K562 (cell line): ENCODE data around the gene GABRR1. TPM values are rescaled to one million over a fixed set of nuclear protein-coding genes. Genes with fewer than 3 reads are reported as not detected.

Experiments used
- ATAC-seq: fragments of 200-7000 bp; cut with Tn5 transposase; 3 replicates; pipeline ENCODE4 v1.9.1; 2020; ENCODE audit warnings: moderate library complexity
- BruUV-seq: library from RNA; stranded (reverse); fragments of 400-500 nt; replicated peaks from 2 replicates; lab custom pipeline; 2021; lab: Mats Ljungman, UMichigan
- CTCF ChIA-PET: fragments of 300-600 bp; formaldehyde crosslinking; extraction: SDS; loops from one replicate; lab custom pipeline; 2021; ENCODE audit warnings: low intra/inter-chr PET ratio; lab: Yijun Ruan, JAX
- POLR2A ChIA-PET: fragments of 300-600, 350-650 bp; sonication (Branson Sonifier 250); formaldehyde crosslinking; extraction: SDS; loops from one replicate; lab custom pipeline; 2021; ENCODE audit warnings: antibody characterized with exemption, inconsistent platforms; lab: Yijun Ruan, JAX
- DNase-seq, 4 experiments: peaks; one replicate each; pipeline versions ENCODE4 v3.0.0 to v3.0.0-alpha.2; 2011 to 2018; ENCODE audit warnings: low spot score in 3 of 4, mixed read lengths in 3 of 4; ENCODE audit errors: extremely low read depth in 1 of 4
- FAIRE-seq: peaks from 2 replicates; lab custom pipeline; 2011; peaks lifted over from hg19 to GRCh38; lab: Jason Lieb, UNC
- H2AFZ ChIP-seq: 2 replicates; pipeline ENCODE4 v1.6.0; 2011; ENCODE audit warnings: low read depth, low read length, control low read depth, inconsistent platforms
- H3K27ac ChIP-seq: fragments of 200-600 bp; 3 replicates; pipeline ENCODE4 v1.8.0; 2011; ENCODE audit warnings: low read depth, mild to moderate bottlenecking, control low read depth, inconsistent platforms, low read length, moderate library complexity, mixed read lengths; ENCODE audit errors: extremely low read depth
- H3K27me3 ChIP-seq, 2 experiments: fragments of 300-600 bp in 1 of 2; 2 replicates in 1 of 2; 3 replicates in 1 of 2; pipeline versions ENCODE4 v1.6.0 to v1.8.0; 2011; ENCODE audit warnings: inconsistent platforms in 2 of 2, low read length in 2 of 2, mild to moderate bottlenecking in 1 of 2, mixed read lengths in 1 of 2, moderate library complexity in 1 of 2; ENCODE audit not compliant: control insufficient read depth in 2 of 2, insufficient read depth in 2 of 2
- H3K36me3 ChIP-seq: fragments of 300-600 bp; 3 replicates; pipeline ENCODE4 v1.8.0; 2011; ENCODE audit warnings: mild to moderate bottlenecking, low read length, inconsistent platforms; ENCODE audit not compliant: control insufficient read depth, insufficient read depth
- H3K4me1 ChIP-seq, 2 experiments: fragments of 200-600 bp in 1 of 2; replicated peaks in 1 of 2; 2 replicates in 1 of 2; 3 replicates in 1 of 2; pipeline versions ENCODE4 v1.5.1 to v1.8.0; 2011; ENCODE audit warnings: inconsistent platforms in 2 of 2, low read length in 2 of 2, mild to moderate bottlenecking in 1 of 2, mixed read lengths in 1 of 2, moderate library complexity in 1 of 2; ENCODE audit not compliant: control insufficient read depth in 2 of 2, insufficient read depth in 2 of 2
- H3K4me2 ChIP-seq: 2 replicates; pipeline ENCODE4 v1.6.1; 2011; ENCODE audit warnings: low read length, control low read depth, inconsistent platforms, mixed read lengths; ENCODE audit not compliant: insufficient read depth
- H3K4me3 ChIP-seq: fragments of 200-600 bp; sonication (generic), shearing (Covaris generic); 2 replicates; pipeline ENCODE4 v1.5.1; 2016; ENCODE audit warnings: control low read depth, inconsistent platforms
- H3K79me2 ChIP-seq: fragments of 200-600 bp; 3 replicates; pipeline ENCODE4 v1.8.0; 2011; ENCODE audit warnings: low read length, inconsistent platforms; ENCODE audit not compliant: control insufficient read depth, insufficient read depth
- H3K9ac ChIP-seq, 2 experiments: 2 replicates each; pipeline versions ENCODE4 v1.6.0 to v1.6.1; 2011; ENCODE audit warnings: low read depth in 2 of 2, low read length in 2 of 2, control low read depth in 1 of 2, inconsistent platforms in 1 of 2, mild to moderate bottlenecking in 1 of 2, mixed read lengths in 1 of 2; ENCODE audit not compliant: insufficient read depth in 1 of 2
- H3K9me1 ChIP-seq: one replicate; pipeline ENCODE4 v1.6.0; 2011; ENCODE audit warnings: inconsistent platforms, mild to moderate bottlenecking, low read length, moderate library complexity; ENCODE audit not compliant: control insufficient read depth, insufficient read depth
- H3K9me3 ChIP-seq: replicated peaks from 2 replicates; pipeline ENCODE4 v1.5.1; 2011; ENCODE audit warnings: low read depth, low read length, inconsistent platforms; ENCODE audit not compliant: control insufficient read depth, insufficient read depth
- H4K20me1 ChIP-seq: replicated peaks from 2 replicates; pipeline ENCODE4 v1.6.1; 2011; ENCODE audit warnings: low read length, inconsistent platforms, mixed read lengths; ENCODE audit not compliant: control insufficient read depth, insufficient read depth
- CREB3L1 ChIP-seq: fragments of 450-650 bp; IDR thresholded peaks from 2 replicates; pipeline ENCODE4 v1.6.1; 2014; ENCODE audit warnings: low read depth, mild to moderate bottlenecking, moderate library complexity, borderline replicate concordance
- NFIX ChIP-seq: fragments of 250-450 bp; sonication (Bioruptor Pico); IDR thresholded peaks from 2 replicates; pipeline ENCODE4 v1.4.0; 2020; ENCODE audit warnings: low read depth, mild to moderate bottlenecking, moderate library complexity
- RHOXF2B ChIP-seq: fragments of 250-450 bp; sonication (Bioruptor Pico); conservative IDR thresholded peaks from 2 replicates; pipeline ENCODE4 v1.5.1; 2021
- SIRT6 ChIP-seq: IDR thresholded peaks from one replicate; pipeline ENCODE4 v1.6.1; 2012; ENCODE audit warnings: low read depth, mild to moderate bottlenecking, control low read depth, inconsistent platforms, low read length, moderate library complexity
- THRB ChIP-seq: fragments of 450-650 bp; formaldehyde crosslinking; conservative IDR thresholded peaks from 2 replicates; pipeline ENCODE4 v1.4.0; 2022; ENCODE audit warnings: mild to moderate bottlenecking, missing genetic modification characterization
- ZNF121 ChIP-seq: sonication (generic); formaldehyde crosslinking; conservative IDR thresholded peaks from 2 replicates; pipeline ENCODE4 v1.8.0; 2022; ENCODE audit warnings: missing genetic modification reagents
- ZNF24 ChIP-seq: fragments of 450-650 bp; IDR thresholded peaks from 2 replicates; pipeline ENCODE4 v1.6.1; 2016
- in situ Hi-C: fragments of 300-500 bp; cut with MboI; formaldehyde crosslinking; loops from 4 replicates; pipeline ENCODE4 v1.15.0; 2018; ENCODE audit warnings: inconsistent platforms, mixed read lengths
- intact Hi-C: fragments of 100-400 bp; cut with micrococcal nuclease; formaldehyde crosslinking; loops from 2 replicates; pipeline ENCODE4 v1.14.2; 2022
- polyA plus RNA-seq, 8 experiments: library from polyadenylated mRNA; depleted of rRNA in 4 of 8; stranded (reverse) in 5 of 8; unstranded in 3 of 8; fragments of >200 nt; fragmentation: Nextera tagmentation in 2 of 8; fragmentation: Illumina TruSeq in 1 of 8; extraction: Ambion mirVana in 2 of 8; extraction: Trizol in 1 of 8; gene quantifications; 2 replicates each; pipeline versions ENCODE4 v1.2.1 to v1.2.3, GENCODE V29; 2011 to 2014; ENCODE audit warnings: inconsistent platforms in 1 of 8, missing spikeins in 1 of 8
- total RNA-seq, 7 experiments: library from RNA; depleted of rRNA in 6 of 7; stranded (reverse); fragments of >200 nt in 6 of 7; fragmentation: Illumina TruSeq in 2 of 7; extraction: Trizol in 2 of 7; gene quantifications; 2 replicates each; pipeline versions ENCODE4 v1.2.1 to v1.2.3, GENCODE V29; 2011 to 2021; ENCODE audit warnings: low replicate concordance in 1 of 7
- TF ChIP-seq, protein P1 (sequence below): fragments of 250-450 bp; sonication (Bioruptor Pico); IDR thresholded peaks from 2 replicates; pipeline ENCODE4 v1.4.0; 2020; ENCODE audit warnings: mild to moderate bottlenecking, moderate library complexity
- TF ChIP-seq, protein P2 (sequence below): fragments of 250-450 bp; sonication (Bioruptor Pico); IDR thresholded peaks from 2 replicates; pipeline ENCODE4 v1.5.0; 2022; ENCODE audit warnings: mild to moderate bottlenecking

Gene GABRR1
- total and polyA plus RNA-seq, 9 of the 15 experiments (the other 6 are each of a cell fraction or from before 2014, with no cell fraction given), result not detected

DNA sequence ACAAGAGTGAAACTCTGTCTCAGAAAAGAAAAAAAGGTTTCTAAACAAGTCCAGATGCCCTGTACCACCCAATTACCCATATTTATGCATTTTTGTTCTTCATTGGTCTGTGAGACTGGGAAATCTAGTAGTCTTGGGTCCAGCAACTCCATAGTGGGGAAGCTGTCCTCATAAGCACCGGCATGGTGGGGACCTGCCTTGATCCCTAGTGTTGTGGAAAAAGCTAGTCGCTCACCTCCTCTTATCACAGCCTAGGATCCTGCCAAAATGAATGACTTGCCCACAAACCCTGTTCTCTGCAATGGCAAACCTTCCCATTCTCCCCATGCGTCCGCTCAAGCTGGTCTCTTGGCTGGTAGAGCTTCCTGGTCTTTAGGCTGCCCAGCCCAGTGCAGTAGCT, 38.3 kb upstream of the GABRR1 start (continued):
- TF ChIP-seq CREB3L1 (no peak), THRB (CRISPR knock-in tag) (no peak), ZNF121 (CRISPR knock-in tag) (no peak), SIRT6 (no peak), NFIX (no peak)
- TF ChIP-seq, protein P1, sequence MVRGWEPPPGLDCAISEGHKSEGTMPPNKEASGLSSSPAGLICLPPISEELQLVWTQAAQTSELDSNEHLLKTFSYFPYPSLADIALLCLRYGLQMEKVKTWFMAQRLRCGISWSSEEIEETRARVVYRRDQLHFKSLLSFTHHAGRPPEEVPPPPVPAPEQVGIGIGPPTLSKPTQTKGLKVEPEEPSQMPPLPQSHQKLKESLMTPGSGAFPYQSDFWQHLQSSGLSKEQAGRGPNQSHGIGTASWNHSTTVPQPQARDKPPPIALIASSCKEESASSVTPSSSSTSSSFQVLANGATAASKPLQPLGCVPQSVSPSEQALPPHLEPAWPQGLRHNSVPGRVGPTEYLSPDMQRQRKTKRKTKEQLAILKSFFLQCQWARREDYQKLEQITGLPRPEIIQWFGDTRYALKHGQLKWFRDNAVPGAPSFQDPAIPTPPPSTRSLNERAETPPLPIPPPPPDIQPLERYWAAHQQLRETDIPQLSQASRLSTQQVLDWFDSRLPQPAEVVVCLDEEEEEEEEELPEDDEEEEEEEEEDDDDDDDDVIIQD, result no peak

DNA sequence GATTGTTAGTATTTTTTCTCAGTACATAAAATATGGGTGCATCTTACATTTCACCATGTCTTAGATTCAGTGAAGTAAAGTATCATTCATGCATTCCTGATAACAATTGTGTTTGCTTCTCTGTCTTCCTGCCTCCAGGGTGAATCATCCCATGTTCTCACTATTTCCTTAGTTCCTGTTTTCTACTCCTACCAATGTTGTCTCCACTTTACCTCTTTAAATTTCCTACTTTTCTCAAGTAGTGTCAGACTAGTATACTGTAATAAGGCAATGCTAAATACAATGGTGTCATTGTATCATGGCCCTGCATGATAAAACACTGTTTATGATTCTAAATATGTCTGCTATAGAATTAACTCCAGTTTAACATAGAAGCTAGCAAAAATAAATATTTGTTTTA, 37.4 kb upstream of the GABRR1 start:
- H3K9me1 ChIP-seq, result no peaks in the 10 kb centered on the region
- ChIA-PET CTCF (no interaction called here), POLR2A (interaction anchor here (0.7 kb wide), 1 partner anchor 56 kb away, joined by 3 read pairs; no protein-coding TSS in a partner anchor)
- BruUV-seq, result no TSS peak
- no peaks in the 10 kb centered on the region for H3K79me2 ChIP-seq
- no peak overlapping the region for H3K4me3 ChIP-seq
- no peaks in the 10 kb centered on the region for H3K4me1 ChIP-seq
- intact Hi-C loops (no loop called here), in situ Hi-C loops (no loop called here)
- ATAC-seq (no peak), FAIRE-seq (no peak), DNase-seq (no peak)
- no peak overlapping the region for H3K27ac ChIP-seq
- H2AFZ ChIP-seq, result no peak overlapping the region
- peaks cover 7 to 18% of the 10 kb centered on the region in 2 experiments; a peak in 4 of 5 replicates for H3K27me3 ChIP-seq
- no peaks in the 10 kb centered on the region for H3K9me3 ChIP-seq
- H3K9ac ChIP-seq, result no peak overlapping the region
- no peaks in the 10 kb centered on the region for H3K36me3 ChIP-seq
- no peak overlapping the region for H3K4me2 ChIP-seq
- TF ChIP-seq, protein P2, sequence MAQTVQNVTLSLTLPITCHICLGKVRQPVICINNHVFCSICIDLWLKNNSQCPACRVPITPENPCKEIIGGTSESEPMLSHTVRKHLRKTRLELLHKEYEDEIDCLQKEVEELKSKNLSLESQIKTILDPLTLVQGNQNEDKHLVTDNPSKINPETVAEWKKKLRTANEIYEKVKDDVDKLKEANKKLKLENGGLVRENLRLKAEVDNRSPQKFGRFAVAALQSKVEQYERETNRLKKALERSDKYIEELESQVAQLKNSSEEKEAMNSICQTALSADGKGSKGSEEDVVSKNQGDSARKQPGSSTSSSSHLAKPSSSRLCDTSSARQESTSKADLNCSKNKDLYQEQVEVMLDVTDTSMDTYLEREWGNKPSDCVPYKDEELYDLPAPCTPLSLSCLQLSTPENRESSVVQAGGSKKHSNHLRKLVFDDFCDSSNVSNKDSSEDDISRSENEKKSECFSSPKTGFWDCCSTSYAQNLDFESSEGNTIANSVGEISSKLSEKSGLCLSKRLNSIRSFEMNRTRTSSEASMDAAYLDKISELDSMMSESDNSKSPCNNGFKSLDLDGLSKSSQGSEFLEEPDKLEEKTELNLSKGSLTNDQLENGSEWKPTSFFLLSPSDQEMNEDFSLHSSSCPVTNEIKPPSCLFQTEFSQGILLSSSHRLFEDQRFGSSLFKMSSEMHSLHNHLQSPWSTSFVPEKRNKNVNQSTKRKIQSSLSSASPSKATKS (CRISPR knock-in tag), result no peak
- TF ChIP-seq RHOXF2B (CRISPR knock-in tag) (no peak), ZNF24 (peak; percentile 59; the same call in 1 of the 2 replicates)
- H4K20me1 ChIP-seq, result no peaks in the 10 kb centered on the region
